D721Med (cell line): ENCODE data around the gene PDGFB.

Source experiments
- DNase-seq: peaks from one replicate; pipeline ENCODE4 v3.0.0; 2011; ENCODE audit warnings: low spot score; ENCODE audit not compliant: insufficient read length
- FAIRE-seq: peaks from 2 replicates; lab custom pipeline; 2011; peaks lifted over from hg19 to GRCh38; lab: Jason Lieb, UNC
- CTCF ChIP-seq: IDR thresholded peaks from 2 replicates; pipeline ENCODE4 v1.5.1; 2012; ENCODE audit warnings: mild to moderate bottlenecking, control low read depth; ENCODE audit not compliant: insufficient read depth; ENCODE audit errors: missing control alignments

Gene PDGFB

DNA sequence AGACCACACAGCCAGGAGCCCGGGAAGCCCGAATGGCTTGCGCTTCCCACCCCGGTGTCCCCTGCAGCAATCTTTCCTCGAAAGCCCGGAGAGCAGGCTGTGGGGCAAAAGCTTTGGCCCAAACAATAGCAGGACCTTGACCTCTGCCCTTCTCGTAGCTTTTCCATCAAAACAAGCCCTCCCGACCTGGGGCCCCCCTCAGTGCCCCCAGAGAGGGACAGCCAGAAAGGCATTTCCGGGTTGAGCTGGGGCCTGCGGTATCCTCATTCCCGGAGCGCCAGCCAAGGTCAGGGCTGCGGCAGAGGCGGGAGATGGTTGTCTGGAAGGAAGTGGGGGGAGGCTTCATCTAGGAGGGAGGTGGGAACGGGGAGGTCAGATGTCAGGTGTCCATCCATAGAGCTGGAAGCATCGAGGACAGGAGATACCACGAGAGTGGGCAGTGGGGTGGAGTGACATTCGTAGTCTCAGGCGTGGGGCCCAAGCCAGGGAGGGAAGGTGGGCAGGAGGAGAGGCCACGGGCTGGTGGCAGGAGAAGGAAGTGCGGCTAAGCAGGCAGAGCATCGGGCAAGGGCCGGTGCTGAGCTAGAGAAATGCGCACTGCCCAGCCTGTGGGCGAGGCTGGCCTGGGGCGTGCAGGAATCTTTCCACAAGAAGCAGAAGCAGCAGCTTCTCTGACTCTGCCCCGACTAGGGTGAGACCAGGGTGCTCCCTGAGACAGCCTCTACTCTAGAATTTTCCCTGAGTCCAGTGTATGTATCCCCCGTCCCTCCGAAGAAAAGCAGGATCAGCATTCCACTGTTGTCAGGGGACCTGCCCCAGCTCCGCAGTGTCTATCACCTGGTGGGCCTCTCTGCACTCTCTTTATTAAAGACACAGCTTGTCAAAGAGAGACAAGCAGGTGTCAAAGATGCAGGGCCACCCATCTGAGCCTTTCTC lies 14.3 kb downstream of the PDGFB start:
- DNase-seq = no peak

DNA sequence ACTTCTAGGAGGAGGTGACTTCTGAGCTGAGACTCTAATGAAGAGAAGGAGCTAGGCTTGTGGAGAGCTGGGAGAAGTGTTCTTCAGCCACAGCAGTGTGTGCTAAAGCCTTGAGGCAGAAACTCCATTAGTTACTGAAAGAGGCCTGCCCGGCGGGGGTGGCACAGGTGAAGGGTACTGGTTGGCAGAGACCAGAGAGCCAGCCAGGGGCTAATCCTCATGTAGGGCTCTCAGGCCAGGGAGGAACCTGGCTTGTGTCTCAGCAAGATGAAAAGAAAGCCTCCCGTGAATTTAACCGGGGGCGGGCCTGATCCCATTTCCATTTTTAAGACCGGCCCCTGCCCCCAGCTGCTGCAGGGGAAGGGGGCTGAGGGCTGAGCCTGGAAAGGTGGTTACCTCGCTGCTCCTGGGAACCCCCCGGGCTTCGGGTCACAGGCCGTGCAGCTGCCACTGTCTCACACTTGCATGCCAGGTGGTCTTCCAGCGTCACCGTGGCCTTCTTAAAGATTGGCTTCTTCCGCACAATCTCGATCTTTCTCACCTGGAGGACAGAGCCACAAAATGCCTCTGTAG lies 15.0 kb downstream of the PDGFB start:
- FAIRE-seq = no peak
- DNase-seq = no peak
- TF ChIP-seq CTCF = no peak

More for the DNA sequence above, 14.3 kb downstream of the PDGFB start:
- FAIRE-seq = no peak
- TF ChIP-seq CTCF = no peak

GRCh38 chr22:39229075-39229474 lies 15.7 kb downstream of the PDGFB start:
- no peak for FAIRE-seq
- no peak for DNase-seq
- TF ChIP-seq CTCF = no peak

- DNase-seq (no peak), FAIRE-seq (no peak)
- TF ChIP-seq CTCF = no peak
Observed at GRCh38 chr22:39227542-39228272, 17.1 kb downstream of the PDGFB start.

GRCh38 chr22:39226353-39226752 lies 18.4 kb downstream of the PDGFB start:
- DNase-seq = no peak
- FAIRE-seq = no peak
- no peak for TF ChIP-seq CTCF

DNA sequence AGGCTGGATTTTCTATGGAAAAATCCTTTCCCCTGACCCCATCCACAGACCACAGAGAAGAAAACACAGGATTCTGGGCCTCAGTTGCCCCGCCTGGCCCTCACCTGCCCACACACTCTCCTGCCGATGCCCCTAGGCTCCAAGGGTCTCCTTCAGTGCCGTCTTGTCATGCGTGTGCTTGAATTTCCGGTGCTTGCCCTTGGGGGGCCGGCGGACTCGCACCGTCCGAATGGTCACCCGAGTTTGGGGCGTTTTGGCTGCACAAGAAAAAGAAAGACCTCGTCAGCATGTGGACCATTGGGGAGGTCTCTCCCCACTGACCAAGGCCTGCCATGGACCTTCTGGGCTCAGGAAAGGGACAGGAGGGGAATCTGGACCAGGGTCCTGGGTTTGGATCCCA lies 19.2 kb downstream of the PDGFB start:
- FAIRE-seq = no peak
- no peak for TF ChIP-seq CTCF
- DNase-seq = no peak
